ENCODE results near the gene IQSEC1. TPM values are rescaled to one million over a fixed set of nuclear protein-coding genes. Genes with fewer than 3 reads are reported as not detected.

The IQSEC1 gene
- total RNA-seq, 1 donor, result 22.1 TPM

DNA sequence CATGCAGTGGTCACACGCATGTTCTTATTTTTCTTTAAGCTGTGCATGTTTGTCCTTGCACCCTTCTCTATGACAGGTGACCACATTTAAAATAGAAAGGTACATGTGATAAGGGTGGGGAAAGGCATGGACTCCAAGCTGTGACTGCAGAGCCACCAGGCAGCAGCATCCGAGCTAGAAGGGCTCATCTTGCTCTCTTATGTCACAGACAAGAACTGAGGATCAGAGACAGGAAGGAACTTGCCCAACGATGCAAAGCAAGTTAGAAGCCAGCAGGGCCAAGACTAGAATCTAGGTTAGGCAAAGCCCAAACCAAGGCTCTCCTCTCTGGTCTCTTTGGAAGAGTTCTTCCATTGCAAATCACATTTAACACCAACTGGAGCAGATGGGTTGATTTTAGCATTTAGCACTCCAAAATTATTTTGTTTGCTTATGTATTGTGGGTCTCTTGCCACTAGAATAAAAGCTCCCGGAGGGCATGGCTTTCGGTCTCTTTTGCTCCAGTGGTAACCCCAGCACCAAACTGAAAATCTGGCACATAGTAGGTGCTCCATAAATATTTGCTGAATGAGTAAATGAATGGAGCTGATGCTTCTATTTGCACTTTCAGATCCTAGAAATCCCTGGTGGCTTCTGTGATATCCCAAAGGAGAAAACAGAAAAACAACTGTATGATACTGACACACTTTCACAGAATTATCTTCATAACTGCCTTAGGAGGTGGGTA is 84.3 kb downstream of the IQSEC1 start:
- Histone ChIP-seq H3K79me2 (ENCODE audit: insufficient read depth, low read length) (no peaks in the 10 kb centered on the region), H3K27ac (ENCODE audit: low read depth, low read length) (no peak overlapping the region), H3K4me2 (ENCODE audit: insufficient read depth, low read length) (no peak overlapping the region), H2AFZ (ENCODE audit: low read length) (no peak overlapping the region), H3K36me3 (ENCODE audit: insufficient read depth, low read length) (no peaks in the 10 kb centered on the region), H3K4me1 (ENCODE audit: insufficient read depth, low read length) (peaks cover 17% of the 10 kb centered on the region), H4K20me1 (ENCODE audit: insufficient read depth, low read length) (peaks cover 15% of the 10 kb centered on the region), H3K27me3 (ENCODE audit: insufficient read depth, low read length) (no peaks in the 10 kb centered on the region), H3K4me3 (ENCODE audit: insufficient read depth, low read length) (no peak overlapping the region), H3K9me3 (ENCODE audit: low read depth, low read length) (no peaks in the 10 kb centered on the region)
- TF ChIP-seq, protein P1, sequence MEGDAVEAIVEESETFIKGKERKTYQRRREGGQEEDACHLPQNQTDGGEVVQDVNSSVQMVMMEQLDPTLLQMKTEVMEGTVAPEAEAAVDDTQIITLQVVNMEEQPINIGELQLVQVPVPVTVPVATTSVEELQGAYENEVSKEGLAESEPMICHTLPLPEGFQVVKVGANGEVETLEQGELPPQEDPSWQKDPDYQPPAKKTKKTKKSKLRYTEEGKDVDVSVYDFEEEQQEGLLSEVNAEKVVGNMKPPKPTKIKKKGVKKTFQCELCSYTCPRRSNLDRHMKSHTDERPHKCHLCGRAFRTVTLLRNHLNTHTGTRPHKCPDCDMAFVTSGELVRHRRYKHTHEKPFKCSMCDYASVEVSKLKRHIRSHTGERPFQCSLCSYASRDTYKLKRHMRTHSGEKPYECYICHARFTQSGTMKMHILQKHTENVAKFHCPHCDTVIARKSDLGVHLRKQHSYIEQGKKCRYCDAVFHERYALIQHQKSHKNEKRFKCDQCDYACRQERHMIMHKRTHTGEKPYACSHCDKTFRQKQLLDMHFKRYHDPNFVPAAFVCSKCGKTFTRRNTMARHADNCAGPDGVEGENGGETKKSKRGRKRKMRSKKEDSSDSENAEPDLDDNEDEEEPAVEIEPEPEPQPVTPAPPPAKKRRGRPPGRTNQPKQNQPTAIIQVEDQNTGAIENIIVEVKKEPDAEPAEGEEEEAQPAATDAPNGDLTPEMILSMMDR (IDR thresholded peaks at IDR 0.05; ENCODE audit: extremely low read depth, low read depth, low read length), result no peak
- no peak for DNase-seq (ENCODE audit: insufficient read length, low spot score, missing footprints)

DNA sequence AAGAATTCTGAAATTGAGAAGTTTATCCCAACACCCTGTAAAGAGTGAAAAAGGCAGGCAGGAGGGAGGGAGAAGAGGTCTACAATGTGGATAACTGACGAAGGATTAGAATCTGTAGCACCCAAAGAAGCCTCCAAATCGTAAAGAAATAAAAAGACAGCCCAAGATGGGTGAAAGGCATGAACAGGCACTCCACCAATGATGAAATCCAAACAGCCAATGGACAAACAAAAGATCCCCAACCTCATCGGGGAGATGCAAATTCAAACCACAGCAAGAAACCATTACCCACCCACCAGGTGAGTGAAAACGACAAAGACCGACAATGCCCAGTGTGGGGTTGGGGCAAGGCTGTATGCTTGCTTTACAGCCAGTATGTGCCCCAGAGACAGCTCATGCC is 85.6 kb downstream of the IQSEC1 start:
- H3K9me3 ChIP-seq (ENCODE audit: low read depth, low read length), result no peaks in the 10 kb centered on the region
- H3K36me3 ChIP-seq (ENCODE audit: insufficient read depth, low read length), result no peaks in the 10 kb centered on the region
- TF ChIP-seq, protein P1 (IDR thresholded peaks at IDR 0.05; ENCODE audit: extremely low read depth, low read depth, low read length), result no peak
- H2AFZ ChIP-seq (ENCODE audit: low read length), result no peak overlapping the region
- no peak overlapping the region for H3K4me3 ChIP-seq (ENCODE audit: insufficient read depth, low read length)
- H3K27me3 ChIP-seq (ENCODE audit: insufficient read depth, low read length), result no peaks in the 10 kb centered on the region
- H3K79me2 ChIP-seq (ENCODE audit: insufficient read depth, low read length), result no peaks in the 10 kb centered on the region
- H4K20me1 ChIP-seq (ENCODE audit: insufficient read depth, low read length), result peaks cover 22% of the 10 kb centered on the region
- DNase-seq (ENCODE audit: insufficient read length, low spot score, missing footprints), result no peak
- H3K27ac ChIP-seq (ENCODE audit: low read depth, low read length), result no peak overlapping the region
- H3K4me1 ChIP-seq (ENCODE audit: insufficient read depth, low read length), result peaks cover 17% of the 10 kb centered on the region
- no peak overlapping the region for H3K4me2 ChIP-seq (ENCODE audit: insufficient read depth, low read length)

DNA sequence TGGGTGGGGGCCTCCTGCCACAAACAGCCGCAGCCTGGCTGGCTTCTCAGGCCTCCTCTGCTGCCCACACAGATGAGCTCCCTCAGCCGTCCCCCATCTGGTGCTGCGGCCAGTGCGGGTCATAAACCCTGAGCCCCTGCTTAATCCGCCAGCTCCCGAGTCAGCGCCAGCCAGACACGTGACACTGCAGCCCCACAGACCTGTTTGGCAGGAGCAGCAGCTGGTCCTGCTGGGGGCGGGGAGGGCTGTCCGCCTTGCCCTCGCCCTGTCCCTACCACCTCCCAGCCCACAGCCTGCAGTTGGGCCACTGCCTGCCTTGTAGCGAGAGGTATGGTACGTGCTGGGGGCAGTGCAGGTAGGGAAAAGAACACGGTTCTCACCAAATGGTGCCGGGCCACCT is 86.2 kb downstream of the IQSEC1 start:
- no peaks in the 10 kb centered on the region for H3K9me3 ChIP-seq (ENCODE audit: low read depth, low read length)
- TF ChIP-seq, protein P1 (IDR thresholded peaks at IDR 0.05; ENCODE audit: extremely low read depth, low read depth, low read length), result no peak
- no peak overlapping the region for H3K27ac ChIP-seq (ENCODE audit: low read depth, low read length)
- no peaks in the 10 kb centered on the region for H3K79me2 ChIP-seq (ENCODE audit: insufficient read depth, low read length)
- no peak overlapping the region for H2AFZ ChIP-seq (ENCODE audit: low read length)
- DNase-seq (ENCODE audit: insufficient read length, low spot score, missing footprints), result no peak
- peaks cover 17% of the 10 kb centered on the region for H3K4me1 ChIP-seq (ENCODE audit: insufficient read depth, low read length)
- no peaks in the 10 kb centered on the region for H3K27me3 ChIP-seq (ENCODE audit: insufficient read depth, low read length)
- no peak overlapping the region for H3K4me2 ChIP-seq (ENCODE audit: insufficient read depth, low read length)
- no peak overlapping the region for H3K4me3 ChIP-seq (ENCODE audit: insufficient read depth, low read length)
- H3K36me3 ChIP-seq (ENCODE audit: insufficient read depth, low read length), result no peaks in the 10 kb centered on the region
- H4K20me1 ChIP-seq (ENCODE audit: insufficient read depth, low read length), result peaks cover 20% of the 10 kb centered on the region

DNA sequence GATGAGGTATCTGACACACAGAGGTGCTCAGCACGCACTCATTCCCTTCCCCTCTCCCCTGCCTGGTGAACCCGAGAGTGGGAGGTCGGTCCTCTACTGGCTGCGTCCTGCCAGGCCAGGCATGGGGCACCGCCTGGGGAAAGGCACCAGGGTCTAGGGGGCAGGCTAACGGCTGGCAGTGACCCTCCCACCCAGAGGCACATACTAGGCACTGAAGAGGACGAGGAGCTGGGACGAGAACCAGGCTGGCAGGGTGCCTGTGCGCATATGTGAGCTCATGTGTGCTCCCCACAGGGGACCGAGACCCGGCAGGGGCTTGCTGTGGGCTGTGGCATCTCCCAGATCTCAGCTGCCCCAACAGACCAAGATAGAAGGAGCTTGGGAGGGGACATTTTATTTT is 86.7 kb downstream of the IQSEC1 start:
- peaks cover 16% of the 10 kb centered on the region for H3K4me1 ChIP-seq (ENCODE audit: insufficient read depth, low read length)
- DNase-seq (ENCODE audit: insufficient read length, low spot score, missing footprints), result no peak
- H3K36me3 ChIP-seq (ENCODE audit: insufficient read depth, low read length), result no peaks in the 10 kb centered on the region
- H2AFZ ChIP-seq (ENCODE audit: low read length), result no peak overlapping the region
- no peak overlapping the region for H3K4me3 ChIP-seq (ENCODE audit: insufficient read depth, low read length)
- H4K20me1 ChIP-seq (ENCODE audit: insufficient read depth, low read length), result peaks cover 20% of the 10 kb centered on the region
- H3K4me2 ChIP-seq (ENCODE audit: insufficient read depth, low read length), result no peak overlapping the region
- H3K9me3 ChIP-seq (ENCODE audit: low read depth, low read length), result no peaks in the 10 kb centered on the region
- no peaks in the 10 kb centered on the region for H3K79me2 ChIP-seq (ENCODE audit: insufficient read depth, low read length)
- TF ChIP-seq, protein P1 (IDR thresholded peaks at IDR 0.05; ENCODE audit: extremely low read depth, low read depth, low read length), result no peak
- no peaks in the 10 kb centered on the region for H3K27me3 ChIP-seq (ENCODE audit: insufficient read depth, low read length)
- no peak overlapping the region for H3K27ac ChIP-seq (ENCODE audit: low read depth, low read length)
